H54 (cell line): Measurements from ENCODE around the gene LRPAP1.

Source experiments
- DNase-seq: peaks from one replicate; pipeline ENCODE4 v3.0.0; 2011; ENCODE audit warnings: low spot score, mixed read lengths; ENCODE audit not compliant: insufficient read length
- FAIRE-seq: peaks from 3 replicates; lab custom pipeline; 2011; peaks lifted over from hg19 to GRCh38; lab: Jason Lieb, UNC
- POLR2A ChIP-seq: IDR thresholded peaks from 2 replicates; pipeline ENCODE4 v1.6.1; 2011; ENCODE audit warnings: low read depth, mild to moderate bottlenecking, low read length

The LRPAP1 gene

GRCh38 chr4:3527914-3528876, 4.0 kb downstream of the LRPAP1 start:
- TF ChIP-seq POLR2A, result no peak
- FAIRE-seq, result no peak
- DNase-seq, result no peak

GRCh38 chr4:3527101-3527913, 4.9 kb downstream of the LRPAP1 start:
- FAIRE-seq, result no peak
- no peak for DNase-seq
- TF ChIP-seq POLR2A, result no peak

GRCh38 chr4:3526456-3526855, 5.8 kb downstream of the LRPAP1 start:
- TF ChIP-seq POLR2A, result no peak
- FAIRE-seq (no peak), DNase-seq (no peak)

GRCh38 chr4:3525532-3526430, 6.4 kb downstream of the LRPAP1 start:
- no peak for TF ChIP-seq POLR2A
- DNase-seq (no peak), FAIRE-seq (no peak)

GRCh38 chr4:3524920-3525319, 7.3 kb downstream of the LRPAP1 start:
- DNase-seq (no peak), FAIRE-seq (no peak)
- no peak for TF ChIP-seq POLR2A

GRCh38 chr4:3524349-3524748, 7.9 kb downstream of the LRPAP1 start:
- no peak for DNase-seq
- no peak for FAIRE-seq
- no peak for TF ChIP-seq POLR2A

- no peak for TF ChIP-seq POLR2A
- no peak for FAIRE-seq
- DNase-seq, result no peak
Measured at GRCh38 chr4:3523628-3524221, 8.5 kb downstream of the LRPAP1 start.

- FAIRE-seq (no peak), DNase-seq (no peak)
- no peak for TF ChIP-seq POLR2A
Measured at GRCh38 chr4:3523146-3523627, 9.0 kb downstream of the LRPAP1 start.

- DNase-seq (no peak), FAIRE-seq (no peak)
- TF ChIP-seq POLR2A, result no peak
Measured at GRCh38 chr4:3522651-3523050, 9.6 kb downstream of the LRPAP1 start.

- no peak for FAIRE-seq
- TF ChIP-seq POLR2A, result no peak
- DNase-seq, result no peak
Measured at GRCh38 chr4:3522326-3522640, 9.9 kb downstream of the LRPAP1 start.

- no peak for TF ChIP-seq POLR2A
- FAIRE-seq (no peak), DNase-seq (no peak)
Measured at GRCh38 chr4:3521621-3522325, 10.4 kb downstream of the LRPAP1 start.

GRCh38 chr4:3520796-3521600, 11.2 kb downstream of the LRPAP1 start:
- DNase-seq (no peak), FAIRE-seq (no peak)
- no peak for TF ChIP-seq POLR2A
